ENCODE results near the gene ME1.
"Not testable (repeated sequence)": the region's sequence is repeated elsewhere in the genome, so short reads cannot be mapped to it uniquely, and the experiment has no call there.

The ME1 gene

GRCh38 chr6:83430611-83431544 is at the start of gene ME1:
Gene ME1 (minus strand): TSS chr6:83431051. CDS start chr6:83430954, 97 bp downstream.
- no peak for DNase-seq (ENCODE audit: low read depth)

GRCh38 chr6:83480470-83480869 is 49.6 kb upstream of the ME1 start:
- DNase-seq (ENCODE audit: low read depth) = no peak

GRCh38 chr6:83479389-83479788 is 48.5 kb upstream of the ME1 start:
- DNase-seq (ENCODE audit: low read depth) = no peak

- DNase-seq (ENCODE audit: low read depth) = no peak
Observed at GRCh38 chr6:83476971-83477370, 46.1 kb upstream of the ME1 start.

- DNase-seq (ENCODE audit: low read depth) = no peak
Observed at GRCh38 chr6:83474309-83474708, 43.5 kb upstream of the ME1 start.

- no peak for DNase-seq (ENCODE audit: low read depth)
Observed at GRCh38 chr6:83472767-83473166, 41.9 kb upstream of the ME1 start.

- no peak for DNase-seq (ENCODE audit: low read depth)
Observed at GRCh38 chr6:83470587-83470986, 39.7 kb upstream of the ME1 start.

- no peak for DNase-seq (ENCODE audit: low read depth)
Observed at GRCh38 chr6:83470001-83470400, 39.1 kb upstream of the ME1 start.

- no peak for DNase-seq (ENCODE audit: low read depth)
Observed at GRCh38 chr6:83467620-83468036, 36.8 kb upstream of the ME1 start.

- no peak for DNase-seq (ENCODE audit: low read depth)
Observed at GRCh38 chr6:83466328-83466727, 35.5 kb upstream of the ME1 start.

GRCh38 chr6:83464381-83465140 is 33.7 kb upstream of the ME1 start:
- no peak for DNase-seq (ENCODE audit: low read depth)

GRCh38 chr6:83463886-83464285 is 33.0 kb upstream of the ME1 start:
- DNase-seq (ENCODE audit: low read depth) = no peak

- no peak for DNase-seq (ENCODE audit: low read depth)
Observed at GRCh38 chr6:83462524-83462923, 31.7 kb upstream of the ME1 start.

- no peak for DNase-seq (ENCODE audit: low read depth)
Observed at GRCh38 chr6:83461438-83461837, 30.6 kb upstream of the ME1 start.

- DNase-seq (ENCODE audit: low read depth) = no peak
Observed at GRCh38 chr6:83459663-83460062, 28.8 kb upstream of the ME1 start.

GRCh38 chr6:83450015-83450414 is 19.2 kb upstream of the ME1 start:
- not testable (repeated sequence) for DNase-seq (ENCODE audit: low read depth)

GRCh38 chr6:83444086-83444699 is 13.3 kb upstream of the ME1 start:
- not testable (repeated sequence) for DNase-seq (ENCODE audit: low read depth)

- no peak for DNase-seq (ENCODE audit: low read depth)
Observed at GRCh38 chr6:83443516-83443915, 12.7 kb upstream of the ME1 start.

- DNase-seq (ENCODE audit: low read depth) = no peak
Observed at GRCh38 chr6:83442752-83443151, 11.9 kb upstream of the ME1 start.

GRCh38 chr6:83439201-83439600 is 8.3 kb upstream of the ME1 start:
- no peak for DNase-seq (ENCODE audit: low read depth)

GRCh38 chr6:83436674-83437073 is 5.8 kb upstream of the ME1 start:
- no peak for DNase-seq (ENCODE audit: low read depth)

- no peak for DNase-seq (ENCODE audit: low read depth)
Observed at GRCh38 chr6:83433177-83433576, 2.3 kb upstream of the ME1 start.

GRCh38 chr6:83432636-83433035 is 1.8 kb upstream of the ME1 start:
- DNase-seq (ENCODE audit: low read depth) = no peak
